Measurements from ENCODE around the gene CEP112.

DNA sequence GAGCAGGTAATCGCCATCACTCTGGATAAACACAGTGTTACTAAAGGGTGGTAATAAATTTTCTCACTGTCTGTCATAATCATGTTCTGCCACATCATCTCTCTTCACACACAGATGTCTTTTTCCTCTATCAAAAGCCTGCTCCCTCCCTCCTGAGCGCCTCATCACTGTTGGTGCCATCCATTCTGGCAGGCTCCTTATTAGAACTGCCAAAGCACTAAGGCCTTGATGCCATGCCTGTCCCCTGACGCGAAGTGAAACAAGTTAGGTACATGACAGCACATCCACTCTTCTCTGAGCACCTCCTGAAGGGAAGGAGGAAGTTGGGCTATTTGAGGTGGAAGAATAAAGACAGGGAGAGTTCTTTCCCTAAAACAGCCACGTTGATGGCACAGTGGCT, 592.3 kb downstream of the CEP112 start:
- no peak for TF ChIP-seq CTCF (conservative IDR thresholded peaks at IDR 0.05)
- no peak for TF ChIP-seq ZFX (IDR thresholded peaks at IDR 0.05)

Measured in C4-2B (cell line).